GM18508 (cell line): ENCODE measurements around the gene TMEM51.
"Not testable (repeated sequence)": the region's sequence is repeated elsewhere in the genome, so short reads cannot be mapped to it uniquely, and the experiment has no call there.

Experiments
- ATAC-seq: cut with Tn5 transposase; IDR thresholded peaks from one replicate; pipeline ENCODE4 v1.9.1; 2021; ENCODE audit warnings: moderate number of reproducible peaks; ENCODE audit not compliant: insufficient read depth, unreplicated experiment

Gene TMEM51

GRCh38 chr1:15175324-15176094, 22.0 kb downstream of the TMEM51 start:
- ATAC-seq, result not testable (repeated sequence)

- ATAC-seq, result no peak
Measured at GRCh38 chr1:15176120-15176519, 22.6 kb downstream of the TMEM51 start.

- ATAC-seq, result no peak
Measured at GRCh38 chr1:15176898-15177665, 23.5 kb downstream of the TMEM51 start.

- ATAC-seq, result no peak
Measured at GRCh38 chr1:15177710-15178166, 24.2 kb downstream of the TMEM51 start.

- ATAC-seq, result no peak
Measured at GRCh38 chr1:15178571-15179484, 25.3 kb downstream of the TMEM51 start.

GRCh38 chr1:15179485-15179883, 25.9 kb downstream of the TMEM51 start:
- no peak for ATAC-seq

- no peak for ATAC-seq
Measured at GRCh38 chr1:15180189-15180588, 26.6 kb downstream of the TMEM51 start.

- ATAC-seq, result no peak
Measured at GRCh38 chr1:15180945-15181523, 27.5 kb downstream of the TMEM51 start.

GRCh38 chr1:15181564-15181963, 28.0 kb downstream of the TMEM51 start:
- no peak for ATAC-seq

GRCh38 chr1:15184436-15185241, 31.1 kb downstream of the TMEM51 start:
- ATAC-seq, result no peak

GRCh38 chr1:15185617-15186016, 32.1 kb downstream of the TMEM51 start:
- ATAC-seq, result no peak

GRCh38 chr1:15186073-15186845, 32.7 kb downstream of the TMEM51 start:
- ATAC-seq, result no peak

GRCh38 chr1:15186846-15187151, 33.3 kb downstream of the TMEM51 start:
- ATAC-seq, result no peak

- no peak for ATAC-seq
Measured at GRCh38 chr1:15187175-15188129, 33.9 kb downstream of the TMEM51 start.

- no peak for ATAC-seq
Measured at GRCh38 chr1:15188130-15188524, 34.6 kb downstream of the TMEM51 start.

GRCh38 chr1:15188678-15189077, 35.1 kb downstream of the TMEM51 start:
- no peak for ATAC-seq

- no peak for ATAC-seq
Measured at GRCh38 chr1:15189692-15190370, 36.3 kb downstream of the TMEM51 start.
